ENCODE measurements around the gene LDAF1. TPM values are rescaled to one million over a fixed set of nuclear protein-coding genes. Genes with fewer than 3 reads are reported as not detected.
"Not testable (repeated sequence)": the region's sequence is repeated elsewhere in the genome, so short reads cannot be mapped to it uniquely, and the experiment has no call there.

The LDAF1 gene
- total RNA-seq, 1 experiment from 2014 or later: 27.3 TPM

GRCh38 chr16:21153124-21153729, 5.2 kb upstream of the LDAF1 start:
- not testable (repeated sequence) for DNase-seq; H3K36me3 ChIP-seq (replicated peaks; ENCODE audit: control insufficient read depth, insufficient read depth, low read length); H3K27me3 ChIP-seq (ENCODE audit: control insufficient read depth, insufficient read depth, low read length); H3K4me3 ChIP-seq (ENCODE audit: insufficient read depth, low read depth, low read length)

- not testable (repeated sequence) for H3K27me3 ChIP-seq (ENCODE audit: control insufficient read depth, insufficient read depth, low read length); H3K36me3 ChIP-seq (replicated peaks; ENCODE audit: control insufficient read depth, insufficient read depth, low read length); DNase-seq; H3K4me3 ChIP-seq (ENCODE audit: insufficient read depth, low read depth, low read length)
Measured at GRCh38 chr16:21156011-21156410, 2.5 kb upstream of the LDAF1 start.

GRCh38 chr16:21156767-21157467, 1.6 kb upstream of the LDAF1 start:
- H3K27me3 ChIP-seq (ENCODE audit: control insufficient read depth, insufficient read depth, low read length): peaks cover 4% of the 10 kb centered on the region
- peaks cover 6% of the 10 kb centered on the region for H3K36me3 ChIP-seq (replicated peaks; ENCODE audit: control insufficient read depth, insufficient read depth, low read length)
- H3K4me3 ChIP-seq (ENCODE audit: insufficient read depth, low read depth, low read length): no peak overlapping the region
- peak; percentile 75 for DNase-seq

- H3K36me3 ChIP-seq (replicated peaks; ENCODE audit: control insufficient read depth, insufficient read depth, low read length): peaks cover 6% of the 10 kb centered on the region
- peaks cover 4% of the 10 kb centered on the region for H3K27me3 ChIP-seq (ENCODE audit: control insufficient read depth, insufficient read depth, low read length)
- no peak overlapping the region for H3K4me3 ChIP-seq (ENCODE audit: insufficient read depth, low read depth, low read length)
- no peak for DNase-seq
Measured at GRCh38 chr16:21157632-21158031, 842 bp upstream of the LDAF1 start.

- DNase-seq: peak; percentile 83
- Histone ChIP-seq H3K27me3 (ENCODE audit: control insufficient read depth, insufficient read depth, low read length) (peaks cover 4% of the 10 kb centered on the region), H3K36me3 (replicated peaks; ENCODE audit: control insufficient read depth, insufficient read depth, low read length) (peaks cover 11% of the 10 kb centered on the region), H3K4me3 (ENCODE audit: insufficient read depth, low read depth, low read length) (peak overlapping the region; percentile 83)
Measured at GRCh38 chr16:21159281-21159951, 942 bp downstream of the LDAF1 start.

GRCh38 chr16:21160276-21160675, 1.8 kb downstream of the LDAF1 start:
- H3K27me3 ChIP-seq (ENCODE audit: control insufficient read depth, insufficient read depth, low read length): peaks cover 4% of the 10 kb centered on the region
- H3K36me3 ChIP-seq (replicated peaks; ENCODE audit: control insufficient read depth, insufficient read depth, low read length): peaks cover 11% of the 10 kb centered on the region
- no peak for DNase-seq
- H3K4me3 ChIP-seq (ENCODE audit: insufficient read depth, low read depth, low read length): no peak overlapping the region

GRCh38 chr16:21161211-21161610, 2.7 kb downstream of the LDAF1 start:
- Histone ChIP-seq H3K36me3 (replicated peaks; ENCODE audit: control insufficient read depth, insufficient read depth, low read length) (peaks cover 11% of the 10 kb centered on the region), H3K27me3 (ENCODE audit: control insufficient read depth, insufficient read depth, low read length) (peaks cover 4% of the 10 kb centered on the region), H3K4me3 (ENCODE audit: insufficient read depth, low read depth, low read length) (no peak overlapping the region)
- DNase-seq: no peak

- peaks cover 17% of the 10 kb centered on the region for H3K36me3 ChIP-seq (replicated peaks; ENCODE audit: control insufficient read depth, insufficient read depth, low read length)
- no peak overlapping the region for H3K4me3 ChIP-seq (ENCODE audit: insufficient read depth, low read depth, low read length)
- H3K27me3 ChIP-seq (ENCODE audit: control insufficient read depth, insufficient read depth, low read length): peaks cover 3% of the 10 kb centered on the region
- DNase-seq: no peak
Measured at GRCh38 chr16:21162661-21163151, 4.2 kb downstream of the LDAF1 start.

GRCh38 chr16:21163576-21163975, 5.1 kb downstream of the LDAF1 start:
- H3K27me3 ChIP-seq (ENCODE audit: control insufficient read depth, insufficient read depth, low read length): no peaks in the 10 kb centered on the region; the same call in 1 of the 2 replicates
- DNase-seq: no peak
- no peak overlapping the region for H3K4me3 ChIP-seq (ENCODE audit: insufficient read depth, low read depth, low read length)
- peaks cover 17% of the 10 kb centered on the region for H3K36me3 ChIP-seq (replicated peaks; ENCODE audit: control insufficient read depth, insufficient read depth, low read length)

- no peak for DNase-seq
- Histone ChIP-seq H3K27me3 (ENCODE audit: control insufficient read depth, insufficient read depth, low read length) (no peaks in the 10 kb centered on the region; the same call in 1 of the 2 replicates), H3K4me3 (ENCODE audit: insufficient read depth, low read depth, low read length) (no peak overlapping the region), H3K36me3 (replicated peaks; ENCODE audit: control insufficient read depth, insufficient read depth, low read length) (peaks cover 17% of the 10 kb centered on the region)
Measured at GRCh38 chr16:21164521-21165168, 6.2 kb downstream of the LDAF1 start.

GRCh38 chr16:21166561-21166961, 8.1 kb downstream of the LDAF1 start:
- no peak for DNase-seq
- no peak overlapping the region for H3K4me3 ChIP-seq (ENCODE audit: insufficient read depth, low read depth, low read length)

GRCh38 chr16:21167360-21167759, 8.9 kb downstream of the LDAF1 start:
- DNase-seq: no peak
- Histone ChIP-seq H3K4me3 (ENCODE audit: insufficient read depth, low read depth, low read length) (no peak overlapping the region), H3K27me3 (ENCODE audit: control insufficient read depth, insufficient read depth, low read length) (no peaks in the 10 kb centered on the region), H3K36me3 (replicated peaks; ENCODE audit: control insufficient read depth, insufficient read depth, low read length) (peaks cover 23% of the 10 kb centered on the region)

More at GRCh38 chr16:21166561-21166961, 8.1 kb downstream of the LDAF1 start:
- H3K27me3 ChIP-seq (ENCODE audit: control insufficient read depth, insufficient read depth, low read length): no peaks in the 10 kb centered on the region
- peaks cover 23% of the 10 kb centered on the region for H3K36me3 ChIP-seq (replicated peaks; ENCODE audit: control insufficient read depth, insufficient read depth, low read length)

GRCh38 chr16:21167929-21168602, 9.6 kb downstream of the LDAF1 start:
- Histone ChIP-seq H3K27me3 (ENCODE audit: control insufficient read depth, insufficient read depth, low read length) (no peaks in the 10 kb centered on the region), H3K4me3 (ENCODE audit: insufficient read depth, low read depth, low read length) (no peak overlapping the region), H3K36me3 (replicated peaks; ENCODE audit: control insufficient read depth, insufficient read depth, low read length) (peaks cover 21% of the 10 kb centered on the region)
- DNase-seq: no peak
